GM18870 (cell line): ENCODE measurements around the gene RYR3.
"Not testable (repeated sequence)": the region's sequence is repeated elsewhere in the genome, so short reads cannot be mapped to it uniquely, and the experiment has no call there.

Experiments used
- ATAC-seq: cut with Tn5 transposase; IDR thresholded peaks from one replicate; pipeline ENCODE4 v1.9.1; 2021; ENCODE audit warnings: moderate library complexity; ENCODE audit not compliant: unreplicated experiment

Gene RYR3

DNA sequence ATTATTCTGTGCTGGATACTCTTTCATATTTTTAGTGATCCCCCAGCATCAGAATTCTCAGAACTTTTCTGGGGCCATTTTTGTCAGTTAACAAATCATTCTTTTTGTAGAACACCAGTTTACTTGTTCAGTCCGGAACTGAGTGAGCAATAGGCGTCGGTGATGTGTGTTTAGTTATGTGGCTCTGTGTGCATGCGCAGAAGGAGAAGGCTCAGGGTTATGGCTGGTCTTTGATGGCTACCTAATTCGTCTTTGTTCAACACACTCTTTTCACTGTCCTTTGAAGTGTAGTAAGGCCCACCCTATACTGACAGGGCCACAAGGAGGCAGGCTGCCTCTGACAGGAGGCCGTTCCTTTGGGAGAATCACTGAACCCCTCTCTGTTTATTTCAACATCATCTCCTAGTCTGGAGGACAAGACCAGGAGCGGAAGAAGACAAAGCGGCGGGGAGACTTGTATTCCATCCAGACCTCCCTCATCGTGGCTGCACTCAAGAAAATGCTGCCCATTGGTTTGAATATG lies 499.4 kb downstream of the RYR3 start:
- ATAC-seq: no peak

- no peak for ATAC-seq
Measured at GRCh38 chr15:33810806-33811205, 500.0 kb downstream of the RYR3 start.

- no peak for ATAC-seq
Measured at GRCh38 chr15:33813891-33814290, 503.1 kb downstream of the RYR3 start.

DNA sequence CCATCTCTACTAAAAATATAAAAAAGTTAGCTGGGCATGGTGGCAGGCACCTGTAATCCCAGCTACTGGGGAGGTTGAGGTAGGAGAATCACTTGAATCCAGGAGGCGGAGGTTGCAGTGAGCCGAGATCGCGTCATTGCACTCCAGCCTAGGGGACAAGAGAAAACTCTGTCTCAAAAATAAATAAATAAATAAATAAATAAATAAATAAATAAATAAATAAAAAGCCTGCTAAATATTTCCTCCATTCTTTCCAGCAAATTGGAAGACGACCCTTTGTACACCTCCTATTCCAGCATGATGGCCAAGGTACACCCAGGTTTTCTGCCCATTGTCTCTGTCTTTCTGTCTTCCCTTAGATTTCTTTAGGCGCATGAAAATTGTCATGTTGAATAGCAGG lies 508.7 kb downstream of the RYR3 start:
- not testable (repeated sequence) for ATAC-seq

DNA sequence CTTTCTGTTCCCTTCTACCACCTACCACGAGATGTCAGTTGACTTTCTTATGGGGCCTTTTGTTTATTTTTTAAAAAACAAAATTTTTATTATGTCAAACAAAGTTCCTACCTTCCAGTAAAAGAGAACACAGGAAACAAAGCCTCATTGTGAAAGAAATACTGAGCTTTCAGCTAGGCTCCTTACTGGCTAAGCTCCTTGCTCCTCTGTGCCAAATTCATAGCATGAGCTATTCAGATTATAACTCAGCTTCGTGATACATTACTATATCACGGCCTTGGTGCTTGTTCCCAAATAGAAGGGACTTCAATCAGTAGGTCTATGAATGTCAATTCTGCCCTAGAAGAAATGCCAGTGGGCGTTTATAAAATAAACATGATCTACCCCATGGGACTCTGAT lies 511.7 kb downstream of the RYR3 start:
- no peak for ATAC-seq

- no peak for ATAC-seq
Measured at GRCh38 chr15:33823119-33823518, 512.4 kb downstream of the RYR3 start.

GRCh38 chr15:33825453-33825852 lies 514.7 kb downstream of the RYR3 start:
- no peak for ATAC-seq

DNA sequence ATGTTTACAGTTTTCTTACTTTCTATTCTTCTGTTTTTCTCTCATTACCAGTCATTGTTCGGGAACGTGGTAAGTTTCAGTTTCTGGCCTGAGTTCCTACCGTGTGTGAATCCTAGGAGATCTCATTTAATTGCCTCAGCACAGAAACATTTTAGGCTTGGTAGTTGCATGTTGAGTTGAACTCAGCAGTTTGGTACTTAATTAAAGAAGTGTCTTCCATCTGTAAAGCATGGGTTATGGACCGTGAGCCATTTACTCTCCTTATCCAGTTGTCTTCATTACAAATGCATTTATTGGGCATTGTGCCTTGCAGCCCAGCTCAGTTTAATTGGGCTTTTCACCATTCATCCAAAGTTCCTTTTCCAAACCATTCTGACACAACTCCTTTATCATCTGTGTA lies 515.4 kb downstream of the RYR3 start:
- no peak for ATAC-seq

DNA sequence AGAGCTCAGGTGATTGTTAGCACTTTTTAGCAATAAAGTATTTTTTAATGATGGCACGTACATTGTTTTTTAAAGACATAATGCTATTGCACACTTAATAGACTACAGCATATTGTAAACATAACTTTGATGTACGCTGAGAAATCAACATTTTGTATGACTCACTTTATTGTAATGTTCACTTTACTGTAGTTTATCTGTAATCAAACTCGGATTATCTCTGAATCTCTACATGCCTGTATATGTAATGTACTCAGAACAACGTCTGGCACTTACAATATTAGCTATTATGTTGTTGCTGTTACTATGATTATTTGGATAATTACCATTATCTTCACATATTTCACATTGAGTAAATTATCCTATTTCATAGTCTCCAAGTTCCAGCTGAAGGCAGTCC lies 519.6 kb downstream of the RYR3 start:
- ATAC-seq: no peak

DNA sequence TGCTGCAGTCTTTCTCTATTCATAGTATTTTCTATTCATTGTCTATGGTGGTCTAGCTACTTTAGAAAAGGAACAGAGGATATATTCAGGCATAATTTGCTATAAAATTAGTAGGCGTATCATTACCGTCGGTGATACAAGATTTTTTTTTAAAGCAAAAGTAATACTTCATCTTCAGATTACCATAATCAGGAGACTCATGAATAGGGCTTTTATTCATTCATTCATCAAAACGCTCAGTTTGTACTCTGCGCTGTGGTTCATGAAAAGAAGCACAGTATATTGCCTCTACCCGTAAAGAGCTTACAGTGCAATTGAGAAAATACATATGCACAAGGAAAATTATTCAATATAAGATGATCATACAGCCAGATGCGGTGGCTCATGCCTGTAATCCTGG lies 520.9 kb downstream of the RYR3 start:
- ATAC-seq: no peak

- ATAC-seq: no peak
Measured at GRCh38 chr15:33834892-33835743, 524.4 kb downstream of the RYR3 start.

- no peak for ATAC-seq
Measured at GRCh38 chr15:33837294-33837693, 526.5 kb downstream of the RYR3 start.

GRCh38 chr15:33839540-33839939 lies 528.8 kb downstream of the RYR3 start:
- no peak for ATAC-seq

GRCh38 chr15:33840615-33841014 lies 529.8 kb downstream of the RYR3 start:
- no peak for ATAC-seq

DNA sequence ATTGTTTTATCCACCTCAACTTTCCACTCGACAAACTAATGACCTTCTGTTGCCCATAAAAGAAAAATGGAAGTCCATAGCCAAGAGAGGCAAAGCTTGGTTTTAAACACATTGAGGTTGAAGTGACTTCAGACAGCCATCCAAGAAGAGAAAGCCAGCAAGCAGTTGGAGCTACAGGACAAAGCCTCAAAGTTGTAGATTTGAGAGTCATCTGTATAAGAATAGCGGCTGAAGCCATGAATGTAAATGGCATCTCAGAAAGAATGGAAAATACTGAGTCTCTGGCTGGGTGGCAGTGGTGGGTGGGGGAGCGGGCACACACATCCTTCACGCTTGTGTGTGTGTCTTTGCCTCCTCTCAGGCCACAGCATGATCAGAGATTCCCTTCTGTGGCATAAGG lies 533.4 kb downstream of the RYR3 start:
- ATAC-seq: no peak

- no peak for ATAC-seq
Measured at GRCh38 chr15:33844597-33844996, 533.8 kb downstream of the RYR3 start.

DNA sequence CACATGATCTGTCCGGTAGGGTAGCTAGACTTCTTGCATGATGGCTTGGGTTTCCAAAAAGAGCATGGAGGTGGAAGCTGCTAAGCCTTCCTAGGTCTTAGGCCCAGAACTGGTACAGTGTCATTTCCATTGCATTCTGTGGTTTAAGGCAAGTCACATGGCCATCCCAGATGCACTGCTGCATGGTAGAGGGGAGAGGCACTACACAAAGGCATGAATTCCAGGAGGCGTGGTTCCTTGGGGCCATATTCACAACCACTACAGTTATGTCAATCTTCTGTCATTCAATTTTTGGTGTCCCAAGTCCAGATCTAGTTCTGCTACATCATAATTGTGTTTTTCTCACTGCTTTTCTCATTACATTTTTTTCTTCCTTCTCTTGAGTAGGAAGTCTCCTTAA lies 535.4 kb downstream of the RYR3 start:
- ATAC-seq: no peak

GRCh38 chr15:33846862-33847261 lies 536.1 kb downstream of the RYR3 start:
- no peak for ATAC-seq

DNA sequence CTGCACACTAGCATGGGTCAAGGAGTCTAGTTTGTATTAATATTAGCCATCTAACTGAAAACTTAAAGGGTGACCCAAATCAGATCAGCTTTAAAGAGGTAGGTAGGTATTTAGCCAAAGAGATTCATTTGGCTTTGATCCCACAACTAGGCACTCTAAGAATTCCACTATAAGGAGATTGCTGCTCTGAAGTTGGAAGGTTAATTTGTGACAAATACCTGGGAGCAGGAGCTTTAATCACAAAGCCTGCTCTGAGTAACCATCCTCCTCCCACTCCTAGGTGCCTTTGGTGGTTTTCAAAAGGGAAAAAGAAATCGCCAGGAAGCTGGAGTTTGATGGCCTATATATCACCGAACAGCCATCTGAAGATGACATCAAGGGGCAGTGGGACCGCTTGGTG lies 537.2 kb downstream of the RYR3 start:
- ATAC-seq: no peak

- no peak for ATAC-seq
Measured at GRCh38 chr15:33851079-33851478, 540.3 kb downstream of the RYR3 start.

GRCh38 chr15:33852094-33852493 lies 541.3 kb downstream of the RYR3 start:
- no peak for ATAC-seq

DNA sequence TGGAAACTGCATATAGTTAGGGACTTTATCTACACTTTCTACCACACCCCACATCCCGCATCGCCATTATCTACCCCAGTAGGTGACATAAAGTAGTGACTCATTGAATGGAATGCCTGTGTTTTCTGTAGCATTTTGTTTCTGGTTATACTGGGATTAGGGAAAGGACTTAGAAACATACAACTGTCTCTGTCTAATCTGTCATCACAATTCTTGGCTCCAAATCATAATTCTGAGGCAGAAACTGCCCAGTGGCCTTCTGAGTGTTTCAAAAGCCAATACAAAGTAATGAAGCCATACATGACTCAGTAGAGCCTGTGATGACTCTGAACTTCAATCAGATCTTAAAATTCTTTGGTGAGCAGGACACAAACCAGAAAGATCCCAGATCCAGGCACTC lies 541.8 kb downstream of the RYR3 start:
- no peak for ATAC-seq

- ATAC-seq: no peak
Measured at GRCh38 chr15:33857726-33858125, 547.0 kb downstream of the RYR3 start.
